GM18526 (cell line): ENCODE measurements around the gene NUAK2.

Experiments used
- POLR2A ChIP-seq: IDR thresholded peaks from 3 replicates; pipeline ENCODE4 v1.6.1; 2011; ENCODE audit not compliant: insufficient read length; ENCODE audit errors: extremely low read depth

NUAK2 gene

DNA sequence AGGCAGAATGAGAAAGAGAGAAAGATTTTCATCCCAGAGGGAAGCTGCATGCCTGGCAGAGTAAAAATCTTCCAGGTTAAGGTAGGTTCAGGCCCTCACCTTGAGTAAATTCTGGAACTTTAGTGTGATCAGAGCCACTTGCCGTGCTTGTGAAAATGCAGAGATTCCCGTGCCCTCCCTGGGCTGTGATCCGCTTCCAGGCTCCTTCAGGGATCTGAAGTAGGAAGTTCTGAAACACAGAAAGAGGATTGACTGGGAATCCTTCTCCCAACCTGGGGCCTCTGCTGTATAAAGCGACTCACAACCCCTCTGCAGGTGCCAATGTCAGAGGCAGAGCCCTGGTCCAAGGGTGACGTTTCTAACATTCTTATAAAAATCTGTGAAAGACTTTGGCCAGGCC is 26.6 kb downstream of the NUAK2 start:
- TF ChIP-seq POLR2A, result no peak

GRCh38 chr1:205294175-205294917 is 27.2 kb downstream of the NUAK2 start:
- no peak for TF ChIP-seq POLR2A

- no peak for TF ChIP-seq POLR2A
Observed at GRCh38 chr1:205293350-205294074, 28.0 kb downstream of the NUAK2 start.

DNA sequence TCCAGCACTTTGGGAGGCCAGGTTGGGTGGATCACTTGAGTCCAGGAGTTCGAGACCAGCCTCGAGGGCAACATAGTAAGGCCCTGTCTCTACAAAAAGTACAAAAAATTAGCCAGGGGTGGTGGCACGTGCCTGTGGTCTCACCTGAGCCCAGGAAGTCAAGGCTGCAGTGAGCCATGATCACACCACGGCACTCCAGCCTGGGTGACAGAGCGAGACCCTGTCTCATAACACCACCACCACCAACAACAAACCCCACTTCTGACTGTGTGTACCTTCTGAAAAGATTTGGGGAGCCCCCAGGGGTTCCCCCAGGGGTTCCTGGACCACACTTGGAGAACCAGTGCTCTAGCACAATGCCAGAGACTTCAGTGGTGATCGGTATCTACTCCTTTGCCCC is 29.9 kb downstream of the NUAK2 start:
- no peak for TF ChIP-seq POLR2A

DNA sequence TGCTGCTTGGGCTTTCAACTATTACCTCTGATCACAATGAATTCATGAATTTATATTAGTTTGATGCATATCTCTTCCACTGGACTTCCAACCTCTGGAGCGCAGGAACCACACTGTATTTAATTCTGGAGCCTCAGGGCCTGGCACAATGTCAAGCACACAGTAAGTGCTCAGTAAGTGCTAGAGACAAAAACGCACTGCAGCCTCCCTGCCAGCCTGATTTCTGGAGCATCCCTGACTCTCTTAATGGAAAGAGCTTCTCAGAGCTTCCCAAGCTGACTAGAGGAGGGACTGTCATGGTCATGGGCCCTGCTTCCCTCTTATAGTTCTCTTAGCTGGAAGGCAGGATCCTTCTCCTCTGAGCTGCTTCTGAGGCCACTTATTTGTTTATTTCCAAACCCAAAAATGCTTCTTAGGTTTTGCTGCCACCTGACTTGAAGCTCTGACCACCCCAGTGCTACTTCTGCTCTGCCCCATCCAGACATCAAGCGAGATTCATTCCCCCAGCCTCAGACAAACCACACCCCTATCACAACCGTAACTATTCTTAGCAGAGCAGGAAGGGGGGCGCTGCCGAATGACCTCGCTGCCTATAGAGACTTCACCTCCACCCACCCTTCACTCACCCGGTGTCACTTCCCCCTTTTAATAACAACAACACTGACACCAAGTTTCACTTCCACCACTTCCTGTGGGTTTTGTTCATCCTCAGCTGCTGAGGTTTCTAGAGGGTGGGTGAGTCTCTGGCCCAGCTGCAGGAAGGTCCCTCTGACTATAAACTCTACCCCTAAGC is 33.6 kb downstream of the NUAK2 start:
- no peak for TF ChIP-seq POLR2A

DNA sequence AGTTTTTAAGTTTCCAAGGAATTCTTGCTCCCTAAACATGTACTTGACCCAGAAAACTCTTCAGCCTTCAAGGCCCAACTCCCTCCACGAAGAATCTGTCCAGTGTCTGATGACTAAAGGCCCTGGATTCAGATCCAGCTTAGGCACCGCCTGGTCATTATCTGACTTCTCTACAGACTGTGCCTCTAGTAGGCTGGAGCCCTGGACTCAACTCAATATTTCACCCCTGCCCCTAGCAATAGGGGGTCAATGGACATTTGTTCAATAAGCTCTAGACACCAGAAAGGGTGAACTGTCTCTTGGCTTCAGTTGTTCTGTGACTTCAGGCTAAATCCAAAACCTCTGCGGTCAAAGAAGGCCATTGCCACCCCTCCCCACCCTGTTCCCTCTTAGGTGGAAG is 34.5 kb downstream of the NUAK2 start:
- no peak for TF ChIP-seq POLR2A

DNA sequence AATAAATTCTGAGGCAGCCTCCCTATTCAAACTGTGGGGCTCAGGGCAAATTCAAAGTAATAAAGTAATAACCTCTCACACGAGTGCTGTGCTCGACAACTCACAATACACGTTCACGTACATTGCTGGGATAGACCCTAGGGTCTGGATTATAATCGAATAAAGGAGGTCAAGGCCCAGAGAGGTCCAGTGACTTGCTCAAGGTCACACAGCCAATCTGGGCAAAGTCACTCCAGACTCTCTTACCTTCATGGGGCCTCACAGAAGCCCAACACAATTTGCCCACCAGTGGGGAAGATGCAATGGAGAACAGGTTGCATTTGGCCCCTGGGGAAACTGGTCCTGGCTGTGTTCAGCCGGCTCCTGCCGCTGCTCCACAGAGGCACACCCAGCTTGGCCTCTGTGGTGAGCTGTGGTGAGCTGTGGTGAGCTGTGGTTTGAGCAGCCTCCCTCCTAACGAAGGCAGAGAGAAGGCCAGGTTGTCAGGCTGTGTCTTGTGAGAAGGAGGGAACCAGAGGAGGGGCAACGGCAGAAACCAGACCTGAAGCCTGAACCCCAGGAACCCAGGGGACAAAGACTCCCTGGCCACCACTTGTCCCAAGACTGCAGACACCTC is 35.1 kb downstream of the NUAK2 start:
- TF ChIP-seq POLR2A, result no peak

DNA sequence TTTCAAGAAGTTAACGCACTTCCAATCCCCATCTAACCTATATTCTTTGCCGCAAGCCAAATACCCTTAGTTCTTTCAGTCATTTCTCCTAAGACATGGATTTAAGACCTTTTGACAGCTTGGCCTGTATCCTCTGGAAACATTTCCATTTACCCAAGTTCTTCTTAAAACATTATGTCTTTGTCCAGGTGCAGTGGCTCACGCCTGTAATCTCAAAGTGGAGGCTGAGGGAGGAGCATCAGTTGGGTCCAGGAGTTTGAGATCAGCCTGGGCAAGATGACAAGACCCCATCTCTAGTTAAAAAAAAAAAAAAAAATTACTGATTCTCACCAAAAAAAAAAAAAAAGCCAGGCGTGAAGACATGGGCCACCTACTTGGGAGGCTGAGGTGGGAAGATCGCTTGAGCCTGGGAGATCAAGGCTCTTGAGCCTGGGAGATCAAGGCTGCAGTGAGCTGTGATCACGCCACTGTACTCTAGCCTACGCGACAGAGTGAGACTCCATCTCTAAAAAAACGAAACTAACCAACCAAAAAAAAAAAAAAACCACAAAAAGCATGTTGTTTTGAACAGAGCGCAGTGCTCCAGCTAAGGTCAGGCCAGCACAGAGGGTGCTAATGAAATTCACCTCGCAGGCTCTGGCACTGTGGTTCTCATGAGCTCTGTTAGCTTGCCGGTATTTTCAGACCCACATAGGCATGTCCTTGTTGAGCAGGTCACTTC is 36.0 kb downstream of the NUAK2 start:
- no peak for TF ChIP-seq POLR2A

- TF ChIP-seq POLR2A, result no peak
Observed at GRCh38 chr1:205284420-205285144, 37.0 kb downstream of the NUAK2 start.

DNA sequence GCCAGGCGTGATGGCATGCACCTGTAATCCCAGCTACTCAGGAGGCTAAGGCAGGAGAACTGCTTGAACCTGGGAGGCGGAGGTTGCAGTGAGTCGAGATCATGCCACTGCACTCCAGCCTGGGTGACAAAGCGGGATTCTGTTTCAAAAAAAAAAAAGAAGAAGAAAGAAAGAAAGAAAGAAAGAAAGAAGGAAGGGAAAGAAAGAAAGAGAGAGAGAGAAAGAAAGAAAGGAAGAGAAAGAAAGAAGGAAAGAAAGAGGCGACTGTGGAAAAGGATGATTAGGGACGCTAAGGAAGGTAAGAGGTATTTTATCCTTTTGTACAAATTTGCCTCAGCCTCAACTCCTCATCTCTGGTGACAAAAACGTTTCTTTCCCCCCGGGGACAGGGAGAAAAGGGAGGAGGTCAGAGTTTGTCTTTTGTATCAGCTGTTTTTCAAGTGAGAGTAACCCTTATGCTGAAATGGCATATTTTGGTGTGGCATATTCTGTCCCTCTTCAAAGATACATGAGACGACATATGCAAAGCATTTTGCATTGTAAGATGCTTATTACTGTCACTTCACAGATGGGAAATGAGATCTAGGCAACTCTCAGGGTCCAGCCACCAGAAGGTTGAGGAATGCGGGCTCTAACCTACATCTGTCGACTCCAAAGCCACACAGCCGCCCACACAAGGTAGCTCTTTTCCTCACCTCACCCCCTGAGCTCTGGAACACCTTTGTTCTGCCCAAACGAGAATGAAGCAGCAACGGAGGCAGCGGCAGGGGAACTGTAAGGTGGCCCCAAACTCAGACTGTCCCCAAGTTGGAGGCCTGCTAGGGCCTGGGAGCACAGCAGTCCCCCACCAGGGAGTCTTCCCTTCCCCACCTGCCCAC is 38.0 kb downstream of the NUAK2 start:
- no peak for TF ChIP-seq POLR2A

DNA sequence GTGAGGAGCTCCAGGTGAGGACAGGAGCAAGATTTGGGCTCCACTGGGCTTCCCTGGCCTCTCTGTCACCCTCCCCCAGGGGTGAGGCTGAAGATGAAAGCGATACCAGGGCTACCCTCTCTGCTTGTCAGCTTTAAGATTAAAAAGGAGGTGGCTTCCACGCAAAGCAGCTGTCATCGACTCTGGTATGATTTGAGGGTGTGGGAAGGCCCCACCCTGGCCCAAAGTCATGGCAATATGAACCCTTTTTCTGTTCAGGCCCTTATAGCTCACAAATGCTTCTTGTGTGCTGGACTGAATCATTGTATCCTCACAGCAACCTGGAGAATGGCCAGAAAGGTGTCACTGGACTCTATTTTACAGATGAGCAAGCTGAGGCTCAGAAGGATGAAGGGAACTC is 41.6 kb downstream of the NUAK2 start:
- no peak for TF ChIP-seq POLR2A

- no peak for TF ChIP-seq POLR2A
Observed at GRCh38 chr1:205276689-205277065, 44.9 kb downstream of the NUAK2 start.
